GM18519 (cell line): ENCODE results near the gene B3GNT9.

Source experiments
- ATAC-seq: cut with Tn5 transposase; IDR thresholded peaks from one replicate; pipeline ENCODE4 v1.9.1; 2021; ENCODE audit warnings: mild to moderate bottlenecking, moderate library complexity; ENCODE audit not compliant: unreplicated experiment, low FRiP score

The B3GNT9 gene

GRCh38 chr16:67169011-67169451 is 18.2 kb upstream of the B3GNT9 start:
- ATAC-seq = no peak

GRCh38 chr16:67167588-67167987 is 16.8 kb upstream of the B3GNT9 start:
- no peak for ATAC-seq

GRCh38 chr16:67166598-67167168 is 15.9 kb upstream of the B3GNT9 start:
- ATAC-seq = no peak

- ATAC-seq = no peak
These were observed 15.3 kb upstream of the B3GNT9 start for GRCh38 chr16:67166110-67166547.

GRCh38 chr16:67165121-67166078 is 14.6 kb upstream of the B3GNT9 start:
- ATAC-seq = no peak

GRCh38 chr16:67164599-67165061 is 13.8 kb upstream of the B3GNT9 start, which contains the start of gene HSF4:
Gene HSF4 (plus strand): TSS chr16:67164745. CDS start chr16:67164812, 67 bp downstream.
- no peak for ATAC-seq

- no peak for ATAC-seq
These were observed 13.3 kb upstream of the B3GNT9 start for GRCh38 chr16:67163999-67164558.

GRCh38 chr16:67163164-67163998 is 12.6 kb upstream of the B3GNT9 start:
- no peak for ATAC-seq

GRCh38 chr16:67162506-67163163 is 11.8 kb upstream of the B3GNT9 start:
- no peak for ATAC-seq

GRCh38 chr16:67161595-67162058 is 10.8 kb upstream of the B3GNT9 start:
- ATAC-seq = no peak

GRCh38 chr16:67158637-67159600 is 8.1 kb upstream of the B3GNT9 start:
- no peak for ATAC-seq

- ATAC-seq = no peak
These were observed 7.3 kb upstream of the B3GNT9 start for GRCh38 chr16:67157892-67158635.

- no peak for ATAC-seq
These were observed 6.4 kb upstream of the B3GNT9 start for GRCh38 chr16:67157106-67157748.

GRCh38 chr16:67156143-67156844 is 5.5 kb upstream of the B3GNT9 start:
- no peak for ATAC-seq

- ATAC-seq = no peak
These were observed 4.7 kb upstream of the B3GNT9 start for GRCh38 chr16:67155295-67156142.
